Gastroesophageal sphincter (tissue), 4 donors: ENCODE measurements around the gene CTXND2. TPM values are rescaled to one million over a fixed set of nuclear protein-coding genes. Genes with fewer than 3 reads are reported as not detected.
"Not testable (repeated sequence)": the region's sequence is repeated elsewhere in the genome, so short reads cannot be mapped to it uniquely, and the experiment has no call there.

ENCODE experiments used
- ATAC-seq: fragments of 150-250 bp; one replicate; pipeline ENCODE4 v1.9.1; 2016; ENCODE audit warnings: mild to moderate bottlenecking, moderate library complexity
- H3K27ac ChIP-seq, 4 donors: fragments of 200-600 bp; sonication (generic) in 3 of 4; 1 replicate in 3 of 4; 2 replicates in 1 of 4; pipeline ENCODE4 v1.5.1; 2016 to 2019
- H3K27me3 ChIP-seq: fragments of 200-600 bp; sonication (generic); one replicate; pipeline ENCODE4 v1.5.1; 2019
- H3K36me3 ChIP-seq, 2 donors: fragments of 200-600 bp; sonication (generic); one replicate each; pipeline ENCODE4 v1.5.1; 2019; ENCODE audit warnings: control low read depth in 1 of 2
- H3K4me1 ChIP-seq, 3 donors: fragments of 200-600 bp; sonication (generic); 1 replicate in 2 of 3; 2 replicates in 1 of 3; pipeline ENCODE4 v1.5.1; 2016 to 2019; ENCODE audit warnings: control low read depth in 2 of 3
- H3K4me3 ChIP-seq, 2 donors: fragments of 200-600 bp; sonication (generic); one replicate each; pipeline ENCODE4 v1.5.1; 2019; ENCODE audit warnings: mild to moderate bottlenecking in 1 of 2, moderate library complexity in 1 of 2
- H3K9me3 ChIP-seq, 3 donors: fragments of 200-600 bp; sonication (generic); one replicate each; pipeline ENCODE4 v1.5.1; 2017 to 2019; ENCODE audit warnings: control low read depth in 2 of 3
- EP300 ChIP-seq: sonication (generic); formaldehyde crosslinking; IDR thresholded peaks from one replicate; pipeline ENCODE4 v1.6.1; 2017; ENCODE audit warnings: antibody characterized with exemption, mild to moderate bottlenecking
- POLR2A ChIP-seq, 2 donors: fragments of 450-650 bp; IDR thresholded peaks; one replicate each; pipeline ENCODE4 v1.6.1; 2017; ENCODE audit warnings: antibody characterized with exemption in 2 of 2, mild to moderate bottlenecking in 2 of 2, moderate library complexity in 1 of 2
- POLR2AphosphoS5 ChIP-seq: sonication (generic); formaldehyde crosslinking; IDR thresholded peaks from one replicate; pipeline ENCODE4 v1.6.1; 2017; ENCODE audit warnings: antibody characterized with exemption
- WGBS, 2 donors: methylation state at CpG; one replicate each; pipeline ENCODE4 v1.1.5; 2018; ENCODE audit warnings: low coverage in 1 of 2; 5-methylcytosine and 5-hydroxymethylcytosine counted together
- total RNA-seq, 4 donors: library from RNA; depleted of rRNA; stranded (reverse); fragments of >200 nt; gene quantifications; one replicate each; pipeline ENCODE4 v1.1.0, GENCODE V29; 2016
- TF ChIP-seq, protein P1 (sequence below), 4 experiments: fragments of 200-600 bp in 2 of 4; fragments of 450-650 bp in 2 of 4; sonication (generic) in 1 of 4; IDR thresholded peaks; one replicate each; pipeline ENCODE4 v1.5.1; 2017 to 2019; ENCODE audit warnings: antibody characterized with exemption in 4 of 4, mild to moderate bottlenecking in 2 of 4, moderate library complexity in 2 of 4

Gene CTXND2
- total RNA-seq, 4 donors from 2014 or later, result not detected

DNA sequence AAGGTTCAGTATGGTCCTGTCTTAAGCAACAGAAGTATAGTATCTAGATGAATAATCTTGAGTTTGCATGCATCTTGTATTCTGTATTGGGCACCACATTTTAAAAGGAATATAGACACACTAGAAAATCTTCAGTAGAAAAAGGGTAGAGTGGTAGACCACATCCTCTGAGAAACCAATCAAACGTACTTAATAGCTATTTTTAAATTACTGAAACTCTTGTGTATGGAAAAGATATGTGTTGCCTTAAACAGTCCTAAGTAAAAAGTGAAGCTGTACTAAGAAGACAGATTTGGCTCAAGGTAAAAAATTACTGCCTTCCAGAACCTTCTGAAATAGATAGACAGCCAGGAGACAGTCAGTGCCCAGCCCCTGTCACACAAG, 3.1 kb downstream of the CTXND2 start:
- ATAC-seq, result no peak
- 31 to 54% methylated on average over 1 of the region's 1 CpG for WGBS, 2 donors
- TF ChIP-seq, protein P1, sequence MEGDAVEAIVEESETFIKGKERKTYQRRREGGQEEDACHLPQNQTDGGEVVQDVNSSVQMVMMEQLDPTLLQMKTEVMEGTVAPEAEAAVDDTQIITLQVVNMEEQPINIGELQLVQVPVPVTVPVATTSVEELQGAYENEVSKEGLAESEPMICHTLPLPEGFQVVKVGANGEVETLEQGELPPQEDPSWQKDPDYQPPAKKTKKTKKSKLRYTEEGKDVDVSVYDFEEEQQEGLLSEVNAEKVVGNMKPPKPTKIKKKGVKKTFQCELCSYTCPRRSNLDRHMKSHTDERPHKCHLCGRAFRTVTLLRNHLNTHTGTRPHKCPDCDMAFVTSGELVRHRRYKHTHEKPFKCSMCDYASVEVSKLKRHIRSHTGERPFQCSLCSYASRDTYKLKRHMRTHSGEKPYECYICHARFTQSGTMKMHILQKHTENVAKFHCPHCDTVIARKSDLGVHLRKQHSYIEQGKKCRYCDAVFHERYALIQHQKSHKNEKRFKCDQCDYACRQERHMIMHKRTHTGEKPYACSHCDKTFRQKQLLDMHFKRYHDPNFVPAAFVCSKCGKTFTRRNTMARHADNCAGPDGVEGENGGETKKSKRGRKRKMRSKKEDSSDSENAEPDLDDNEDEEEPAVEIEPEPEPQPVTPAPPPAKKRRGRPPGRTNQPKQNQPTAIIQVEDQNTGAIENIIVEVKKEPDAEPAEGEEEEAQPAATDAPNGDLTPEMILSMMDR (IDR thresholded peaks at IDR 0.05), result no peak
- TF ChIP-seq EP300, result no peak

DNA sequence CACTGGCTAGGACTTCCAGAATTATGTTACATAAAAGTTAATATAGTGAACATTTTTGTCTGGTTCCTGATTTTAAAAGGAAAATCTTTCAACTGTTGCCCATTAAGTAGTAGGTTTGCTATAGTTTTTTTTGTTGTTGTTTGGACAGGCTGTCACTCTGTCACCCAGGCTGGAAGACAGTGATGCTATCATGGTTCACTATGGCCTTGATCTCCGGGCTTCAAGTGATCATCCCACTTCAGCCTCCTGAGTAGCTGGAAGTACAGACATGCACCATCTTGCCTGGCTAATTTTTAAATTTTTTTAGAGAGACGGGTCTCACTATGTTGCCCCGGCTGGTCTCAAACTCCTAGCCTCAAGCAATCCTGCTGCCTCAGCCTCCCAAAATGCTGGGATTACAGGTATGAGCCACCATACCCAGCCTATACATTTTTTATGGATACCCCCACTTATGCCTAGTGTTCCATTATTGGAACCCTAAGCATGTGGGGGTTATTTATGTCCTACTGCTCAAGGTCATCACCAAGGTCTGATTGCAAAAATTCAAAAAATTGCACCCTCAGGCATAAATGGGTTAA, 6.5 kb downstream of the CTXND2 start:
- no peaks in the 10 kb centered on the region for H3K27me3 ChIP-seq
- TF ChIP-seq EP300 (no peak), POLR2AphosphoS5 (no peak), POLR2A (IDR thresholded peaks at IDR 0.05) (no peak)
- TF ChIP-seq, protein P1 (IDR thresholded peaks at IDR 0.05), result no peak
- no peaks in the 10 kb centered on the region for H3K4me1 ChIP-seq
- 90 to 95% methylated on average over 3 of the region's 3 CpGs for WGBS, 2 donors
- no peak for ATAC-seq
- H3K27ac ChIP-seq, result no peak overlapping the region
- H3K4me3 ChIP-seq, result no peak overlapping the region
- H3K36me3 ChIP-seq, result no peaks in the 10 kb centered on the region
- no peaks in the 10 kb centered on the region for H3K9me3 ChIP-seq

More for the DNA sequence above, 3.1 kb downstream of the CTXND2 start:
- H3K9me3 ChIP-seq, result no peaks in the 10 kb centered on the region
- no peak overlapping the region for H3K27ac ChIP-seq
- no peaks in the 10 kb centered on the region for H3K36me3 ChIP-seq
- H3K27me3 ChIP-seq, result no peaks in the 10 kb centered on the region
- no peak overlapping the region for H3K4me3 ChIP-seq
- H3K4me1 ChIP-seq, result no peaks in the 10 kb centered on the region

DNA sequence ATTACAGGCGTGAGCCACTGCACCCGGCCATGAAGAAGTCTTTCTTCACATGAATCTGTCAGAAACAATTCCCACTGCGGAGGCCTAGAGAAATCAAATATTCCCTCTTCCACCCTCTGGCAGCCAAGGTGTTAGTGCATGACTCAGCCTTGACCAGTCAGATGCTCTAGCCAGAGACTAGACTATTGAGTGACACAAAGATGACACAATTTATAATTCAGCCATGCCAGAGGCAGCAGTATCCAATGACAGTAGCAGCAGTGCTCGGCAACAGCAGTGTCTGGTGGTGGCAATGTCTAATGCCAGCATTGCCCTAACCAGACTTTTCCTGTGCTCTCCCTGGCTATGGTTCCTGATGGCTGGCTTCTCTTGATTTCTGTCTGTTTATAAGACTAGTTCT, 8.7 kb downstream of the CTXND2 start:
- Histone ChIP-seq H3K4me3 (no peak overlapping the region), H3K9me3 (no peaks in the 10 kb centered on the region), H3K36me3 (no peaks in the 10 kb centered on the region), H3K4me1 (no peaks in the 10 kb centered on the region), H3K27ac (no peak overlapping the region), H3K27me3 (no peaks in the 10 kb centered on the region)
- 83 to 84% methylated on average over 1 to 3 of the region's 4 CpGs for WGBS, 2 donors
- no peak for ATAC-seq
- TF ChIP-seq EP300, result no peak
- TF ChIP-seq POLR2A (IDR thresholded peaks at IDR 0.05), result no peak

DNA sequence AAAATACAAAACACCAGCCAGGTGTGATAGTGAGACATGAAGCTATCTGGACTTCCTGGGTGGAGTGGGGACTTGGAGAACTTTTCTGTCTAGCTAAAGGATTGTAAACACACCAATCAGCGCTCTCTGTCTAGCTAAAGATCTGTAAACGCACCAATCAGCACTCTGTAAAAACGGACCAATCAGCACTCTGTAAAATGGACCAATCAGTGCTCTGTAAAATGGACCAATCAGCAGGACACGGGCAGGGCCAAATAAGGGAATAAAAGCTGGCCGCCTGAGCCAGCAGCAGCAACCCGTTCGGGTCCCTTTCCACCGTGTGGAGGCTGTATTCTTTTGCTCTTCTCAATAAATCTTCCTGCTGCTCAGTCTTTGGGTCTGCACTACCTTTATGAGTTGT, 12.9 kb downstream of the CTXND2 start:
- not testable (repeated sequence) for ATAC-seq, H3K4me1 ChIP-seq, H3K9me3 ChIP-seq, H3K27me3 ChIP-seq, H3K4me3 ChIP-seq, H3K27ac ChIP-seq, H3K36me3 ChIP-seq
- 81 to 93% methylated on average over 8 of the region's 8 CpGs for WGBS, 2 donors

- 80 to 90% methylated on average over 1 to 5 of the region's 5 CpGs for WGBS, 2 donors
- no peaks in the 10 kb centered on the region for H3K4me1 ChIP-seq
- no peak for TF ChIP-seq POLR2AphosphoS5
- TF ChIP-seq POLR2A (IDR thresholded peaks at IDR 0.05), result no peak
- no peak for TF ChIP-seq EP300
- TF ChIP-seq, protein P1 (IDR thresholded peaks at IDR 0.05), result no peak
- no peak for ATAC-seq
- H3K9me3 ChIP-seq, result no peaks in the 10 kb centered on the region
- no peaks in the 10 kb centered on the region for H3K27me3 ChIP-seq
- H3K27ac ChIP-seq, result no peak overlapping the region
- no peaks in the 10 kb centered on the region for H3K36me3 ChIP-seq
- no peak overlapping the region for H3K4me3 ChIP-seq
Observed at GRCh38 chr1:150902346-150902745, 15.4 kb downstream of the CTXND2 start.

GRCh38 chr1:150902751-150903150, 15.8 kb downstream of the CTXND2 start:
- Histone ChIP-seq H3K36me3 (no peaks in the 10 kb centered on the region), H3K9me3 (no peaks in the 10 kb centered on the region), H3K27ac (no peak overlapping the region), H3K4me1 (no peaks in the 10 kb centered on the region), H3K27me3 (no peaks in the 10 kb centered on the region), H3K4me3 (no peak overlapping the region)
- ATAC-seq, result no peak
- 43 to 63% methylated on average over 1 of the region's 1 CpG for WGBS, 2 donors
- TF ChIP-seq, protein P1 (IDR thresholded peaks at IDR 0.05), result no peak
- TF ChIP-seq POLR2AphosphoS5, result no peak
- TF ChIP-seq EP300, result no peak
- TF ChIP-seq POLR2A (IDR thresholded peaks at IDR 0.05), result no peak
